Neural progenitor cell (in vitro differentiated cells): ENCODE data around the gene GATD1.

Experiments
- CTCF ChIP-seq: fragments of 200-600 bp; sonication (generic); IDR thresholded peaks from 2 replicates; pipeline ENCODE4 v1.5.1; 2017; ENCODE audit warnings: antibody characterized with exemption, mild to moderate bottlenecking
- EZH2 ChIP-seq: fragments of 200-600 bp; sonication (generic); IDR thresholded peaks from 2 replicates; pipeline ENCODE4 v1.6.1; 2017; ENCODE audit warnings: antibody characterized with exemption, mild to moderate bottlenecking, moderate library complexity

GRCh38 chr11:813072-813455, 35.8 kb upstream of the GATD1 start:
- TF ChIP-seq CTCF (no peak), EZH2 (no peak)
